ENCODE measurements around the gene CORO1C.

Gene CORO1C

DNA sequence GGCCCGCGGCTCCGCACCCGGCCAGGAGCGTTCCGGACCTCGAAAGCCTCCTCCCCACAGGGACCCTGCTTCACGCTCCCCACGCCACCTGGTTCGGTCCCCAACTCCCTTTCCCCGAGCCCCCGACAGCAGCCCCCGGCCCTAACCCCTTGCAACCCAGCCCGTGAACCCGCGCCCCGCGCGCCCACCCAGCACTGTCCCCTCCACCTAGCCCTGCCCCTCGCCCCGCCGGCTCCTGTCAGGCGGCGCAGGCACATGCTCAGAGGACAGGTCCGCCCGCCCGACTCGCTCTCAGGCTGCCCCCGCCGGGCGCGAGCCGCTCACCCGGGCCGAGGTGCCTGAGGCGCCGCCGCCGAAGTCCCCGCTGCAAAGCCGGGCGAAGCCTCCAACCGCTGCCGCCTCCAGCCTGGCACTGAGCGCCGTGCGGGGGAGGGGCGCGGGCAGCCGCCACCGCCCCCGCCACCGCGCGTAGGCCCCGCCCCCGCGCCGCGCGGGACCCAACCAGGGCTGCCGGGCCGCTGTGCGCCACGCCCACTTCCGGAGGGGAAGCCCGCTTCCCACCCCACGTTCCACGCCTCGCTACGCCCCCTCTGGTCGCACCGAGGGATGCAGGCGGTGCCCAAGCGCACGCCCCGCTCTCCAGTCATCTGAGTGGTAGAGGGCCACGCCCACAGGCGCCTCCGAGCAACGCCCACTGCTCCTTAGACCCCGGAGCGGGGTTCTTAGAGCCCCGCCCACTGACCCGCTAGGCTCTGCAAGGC lies at the start of gene CORO1C:
Gene CORO1C (minus strand): TSS at position 414 of the 761 bp plus-strand sequence. CDS start 30,200 bp downstream, outside the sequence.
- in situ Hi-C loops (cut with MboI; ENCODE audit: low sequenced_read_pairs, unreplicated experiment): no loop called here
- peak; percentile 89 for TF ChIP-seq CTCF (IDR thresholded peaks at IDR 0.05; ENCODE audit: borderline replicate concordance, control extremely low read depth, extremely low read depth, insufficient read depth, missing control alignments)
- DNase-seq (ENCODE audit: low spot score): peak; percentile 96

DNA sequence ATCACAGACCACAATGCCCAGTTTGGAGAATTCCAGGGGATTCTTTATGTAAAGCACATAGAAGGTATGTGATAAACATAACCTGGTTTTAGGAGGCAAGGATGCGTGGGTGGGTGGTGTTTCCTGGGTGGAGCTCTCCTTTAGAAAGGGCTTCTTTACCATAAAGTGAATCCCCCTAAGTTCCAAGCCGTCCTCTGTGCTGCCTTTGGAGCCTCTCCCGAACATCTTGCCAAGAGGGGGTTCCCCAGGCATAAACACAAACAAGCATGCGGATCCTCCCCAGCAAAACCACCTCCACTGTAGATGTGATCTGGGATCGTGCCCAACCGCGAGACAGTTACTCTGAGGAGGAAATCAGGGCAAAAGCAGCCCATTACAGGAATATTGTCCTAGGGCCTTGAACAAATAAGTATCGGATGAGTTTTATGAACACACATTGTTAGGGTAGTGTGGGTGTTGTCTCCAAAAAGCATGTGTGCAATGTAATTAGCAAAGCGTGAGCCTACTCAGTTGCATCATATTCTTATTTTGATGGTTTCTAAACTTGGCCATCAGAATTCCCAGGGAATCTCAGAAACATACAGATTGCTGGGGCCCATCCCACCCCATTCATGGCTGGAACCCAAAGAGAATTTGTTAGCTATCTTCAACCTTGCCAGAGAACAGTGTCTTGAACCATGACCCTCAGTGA lies 48.8 kb upstream of the CORO1C start:
- in situ Hi-C loops (cut with MboI; ENCODE audit: low sequenced_read_pairs, unreplicated experiment): no loop called here
- TF ChIP-seq CTCF (IDR thresholded peaks at IDR 0.05; ENCODE audit: borderline replicate concordance, control extremely low read depth, extremely low read depth, insufficient read depth, missing control alignments): no peak

GRCh38 chr12:108778053-108778452 lies 46.7 kb upstream of the CORO1C start:
- DNase-seq (ENCODE audit: low spot score): no peak
- no peak for TF ChIP-seq CTCF (IDR thresholded peaks at IDR 0.05; ENCODE audit: borderline replicate concordance, control extremely low read depth, extremely low read depth, insufficient read depth, missing control alignments)
- in situ Hi-C loops (cut with MboI; ENCODE audit: low sequenced_read_pairs, unreplicated experiment): no loop called here

More for the DNA sequence above, 48.8 kb upstream of the CORO1C start:
- DNase-seq (ENCODE audit: low spot score): no peak

- in situ Hi-C loops (cut with MboI; ENCODE audit: low sequenced_read_pairs, unreplicated experiment): no loop called here
- TF ChIP-seq CTCF (IDR thresholded peaks at IDR 0.05; ENCODE audit: borderline replicate concordance, control extremely low read depth, extremely low read depth, insufficient read depth, missing control alignments): no peak
- DNase-seq (ENCODE audit: low spot score): no peak
Measured at GRCh38 chr12:108777156-108777555, 45.8 kb upstream of the CORO1C start.

DNA sequence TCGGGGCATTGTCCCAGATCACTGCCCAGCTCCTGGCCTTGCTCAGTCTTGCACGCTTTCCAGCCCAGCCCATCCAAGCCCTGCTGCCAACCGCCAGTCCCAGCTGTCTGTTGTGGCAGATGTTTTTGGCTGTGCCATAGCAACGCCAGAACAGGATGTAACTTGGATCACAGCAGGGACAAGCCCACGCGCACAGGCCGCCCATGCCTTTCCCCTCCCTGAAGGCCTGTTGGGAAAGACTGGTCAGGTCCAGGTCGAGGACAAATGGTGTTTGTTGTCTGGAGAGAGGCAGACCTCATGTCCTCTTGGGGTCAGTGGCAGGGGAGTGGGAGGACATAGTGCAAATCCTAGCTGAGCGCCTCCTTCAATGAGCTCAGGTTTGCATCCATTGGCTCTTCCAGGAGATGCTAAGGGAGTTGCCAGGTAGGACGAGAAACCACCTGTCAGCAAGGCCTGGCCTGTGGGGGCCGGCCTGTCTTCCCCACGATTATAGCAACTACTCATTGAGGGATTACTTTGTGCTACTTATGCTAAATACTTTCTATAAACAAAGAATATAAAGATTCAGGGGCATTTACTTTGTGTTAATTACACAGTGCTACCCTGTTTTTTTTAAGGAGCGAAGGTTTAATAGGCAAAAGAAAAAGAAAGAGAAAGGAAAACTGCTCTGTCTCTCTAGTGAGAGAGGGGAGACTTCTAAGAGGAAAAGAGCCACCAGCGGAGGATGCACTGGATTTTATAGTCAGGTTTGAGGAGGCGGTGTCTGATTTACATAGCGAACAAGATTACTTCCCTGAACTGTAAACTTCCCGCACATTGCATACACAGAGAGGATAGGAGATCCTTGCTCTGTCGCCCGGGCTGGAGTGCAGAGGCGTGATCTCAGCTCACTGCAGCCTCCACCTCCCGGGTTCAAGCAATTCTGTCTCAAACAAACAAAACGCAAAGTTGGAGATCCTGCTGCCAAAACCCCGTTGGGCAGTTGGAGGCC lies 42.8 kb upstream of the CORO1C start:
- in situ Hi-C loops (cut with MboI; ENCODE audit: low sequenced_read_pairs, unreplicated experiment): no loop called here
- TF ChIP-seq CTCF (IDR thresholded peaks at IDR 0.05; ENCODE audit: borderline replicate concordance, control extremely low read depth, extremely low read depth, insufficient read depth, missing control alignments): no peak
- no peak for DNase-seq (ENCODE audit: low spot score)

Data from GM13976 (cell line).